NCI-H748 (cell line): ENCODE measurements around the gene LINC00305.

Experiments used
- DNase-seq: peaks from one replicate; lab custom pipeline; 2025; ENCODE audit not compliant: unreplicated experiment; lab: John Stamatoyannopoulos, UW

LINC00305 gene

DNA sequence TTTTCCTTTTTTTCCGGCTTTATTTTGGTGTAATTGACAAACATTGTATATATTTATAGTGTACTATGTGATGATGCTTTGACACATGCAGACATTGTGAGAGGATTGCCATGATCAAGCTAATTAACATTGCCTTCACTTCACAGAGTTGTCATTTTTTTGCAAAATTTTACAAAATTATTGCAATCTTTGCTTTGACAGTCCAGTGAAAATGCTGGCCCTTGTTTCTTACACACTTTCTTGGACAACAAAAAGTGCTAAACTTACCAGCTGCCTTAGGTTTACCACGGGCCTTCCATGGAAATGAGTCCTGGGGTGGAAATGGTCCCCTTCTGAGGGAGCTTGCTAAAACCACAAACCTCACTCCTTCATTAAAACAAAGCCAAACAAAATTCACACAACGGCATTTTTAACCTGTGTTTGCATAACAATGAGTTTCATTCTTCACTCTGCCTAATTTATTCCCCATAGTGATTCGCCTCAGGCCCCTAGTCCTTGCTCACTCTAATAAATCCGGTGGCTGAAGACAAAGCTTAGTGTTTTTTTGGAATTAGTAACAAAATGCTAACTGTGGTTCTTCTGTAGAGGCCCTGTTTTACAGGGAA, 32.2 kb downstream of the LINC00305 start:
- DNase-seq = no peak

DNA sequence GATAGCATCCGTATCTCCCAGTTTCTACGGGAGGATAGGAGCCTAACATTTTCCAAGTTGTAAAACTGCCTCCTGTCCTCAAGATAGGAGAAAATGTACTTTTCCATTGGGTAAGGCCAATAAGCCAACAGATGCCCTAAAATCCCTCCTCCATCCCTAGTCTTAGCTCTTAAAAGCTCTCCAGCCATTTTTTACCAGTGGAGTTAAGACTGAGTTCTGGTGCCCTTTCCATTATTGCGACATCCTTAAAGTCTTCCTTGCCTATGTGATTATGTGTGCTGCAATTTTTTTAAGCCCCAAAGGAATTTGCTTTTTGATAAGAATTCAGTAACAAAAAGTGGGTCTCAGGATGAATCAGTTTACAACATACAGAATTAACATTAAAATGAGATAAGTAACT, 33.0 kb downstream of the LINC00305 start:
- DNase-seq = no peak

DNA sequence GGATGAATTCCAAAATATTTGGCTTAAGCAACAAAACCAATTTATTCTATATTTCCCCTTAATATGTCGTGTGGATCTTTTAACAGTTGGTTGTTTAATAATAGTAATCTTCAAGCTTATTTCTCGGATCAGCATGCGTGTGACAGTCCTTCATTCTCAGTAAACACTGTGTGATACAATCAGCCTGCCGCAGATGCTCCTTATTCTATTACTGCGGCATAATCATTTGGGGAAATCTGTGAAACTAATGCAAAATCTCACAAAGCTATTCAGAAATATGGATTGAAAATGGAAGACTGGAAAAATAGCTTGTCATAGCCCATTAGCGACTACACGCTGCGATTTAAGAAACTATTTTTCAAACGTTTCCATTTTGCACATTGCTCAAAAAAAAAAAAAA, 36.9 kb downstream of the LINC00305 start:
- no peak for DNase-seq

DNA sequence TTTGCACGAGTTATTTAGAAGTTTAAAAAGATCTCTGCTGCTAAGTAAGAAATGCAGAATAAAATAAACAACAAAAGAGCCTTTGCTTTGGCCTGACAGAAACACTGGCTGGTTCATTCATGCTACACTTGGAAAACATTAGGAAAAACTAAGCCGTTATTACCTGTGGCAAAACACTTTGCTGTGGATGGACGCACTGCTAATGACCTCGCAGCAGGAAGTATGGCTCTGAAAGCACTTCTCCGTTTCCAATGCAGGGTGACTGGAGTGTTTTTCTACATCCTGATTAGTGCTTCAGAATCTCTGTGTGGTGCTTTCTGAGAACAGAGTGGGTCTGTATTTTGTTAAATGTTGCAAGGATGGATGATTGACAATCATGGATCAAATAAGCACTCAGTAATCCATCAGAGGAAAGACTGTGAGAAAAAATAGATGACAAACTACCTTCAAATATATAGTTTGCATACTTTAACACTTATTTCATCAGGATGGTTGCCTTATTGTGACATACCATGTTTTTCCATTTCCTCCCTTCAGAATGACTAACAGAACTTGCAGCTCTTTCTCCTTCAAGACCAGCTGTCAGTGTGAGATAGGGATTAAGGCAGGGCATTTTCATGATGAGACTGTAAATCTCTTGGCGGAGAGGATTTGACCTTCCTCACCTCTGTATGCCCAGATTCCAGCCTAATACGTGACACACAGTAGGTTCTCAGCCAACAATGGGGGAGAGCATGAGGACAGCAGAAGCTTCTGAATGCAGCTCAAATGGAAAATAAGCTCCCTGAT, 38.0 kb downstream of the LINC00305 start:
- peak; percentile 88 for DNase-seq

DNA sequence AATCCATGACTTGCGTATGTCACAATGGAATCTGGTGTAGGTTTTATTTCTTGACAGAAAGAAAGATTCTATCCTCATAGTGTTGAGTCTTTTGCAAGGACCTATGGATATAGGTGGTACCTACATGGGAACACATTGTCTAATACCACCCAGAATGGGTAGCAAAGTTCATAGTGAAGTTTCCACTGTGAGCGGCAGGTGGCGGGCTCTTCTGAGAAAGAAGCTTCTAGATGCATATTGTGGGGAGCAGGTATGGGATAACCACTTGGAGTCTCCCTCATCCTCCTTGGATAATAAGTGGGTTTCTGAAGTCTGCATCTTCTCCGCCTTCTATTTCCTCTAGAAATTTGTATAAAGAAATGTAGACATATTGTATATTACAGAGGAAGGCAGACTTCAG, 44.9 kb downstream of the LINC00305 start:
- no peak for DNase-seq

DNA sequence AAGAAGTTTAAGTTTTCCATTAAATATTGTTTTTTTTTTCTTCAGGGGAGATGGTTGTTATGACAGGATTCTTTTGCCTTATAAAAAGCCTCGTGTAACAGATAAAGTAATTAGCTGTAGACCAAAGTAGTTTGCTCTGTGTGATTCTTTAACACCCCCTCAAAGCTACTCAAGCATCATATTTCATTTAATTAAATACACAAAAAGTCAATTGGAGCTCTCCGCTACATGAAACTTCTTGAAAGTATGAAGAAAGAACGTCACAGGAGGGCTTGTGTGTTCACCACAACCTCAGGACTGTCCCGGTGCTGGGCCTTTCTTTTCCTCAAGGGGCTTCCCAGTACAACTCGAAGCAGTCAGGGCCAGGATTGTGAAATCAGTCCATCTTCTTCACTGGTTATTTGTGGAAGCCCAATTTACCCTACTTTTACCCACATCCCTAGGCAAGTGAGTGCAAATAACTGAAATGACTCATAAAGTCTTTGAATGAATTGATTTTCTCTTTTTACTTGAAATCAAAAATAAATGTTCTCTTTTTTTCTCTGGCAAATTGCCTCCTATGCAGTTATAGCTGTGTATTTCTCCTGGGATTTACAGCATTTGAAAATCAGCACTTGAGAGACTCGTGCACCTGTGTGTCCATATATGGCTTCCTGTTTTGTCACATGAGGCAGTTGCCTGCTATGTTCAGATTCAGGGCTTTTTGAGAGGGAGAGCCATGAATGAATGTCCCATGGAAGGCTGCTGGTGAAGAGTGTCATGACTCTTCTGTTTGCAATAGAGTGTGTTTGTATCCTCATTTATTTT, 48.6 kb downstream of the LINC00305 start:
- peak; percentile 62 for DNase-seq

DNA sequence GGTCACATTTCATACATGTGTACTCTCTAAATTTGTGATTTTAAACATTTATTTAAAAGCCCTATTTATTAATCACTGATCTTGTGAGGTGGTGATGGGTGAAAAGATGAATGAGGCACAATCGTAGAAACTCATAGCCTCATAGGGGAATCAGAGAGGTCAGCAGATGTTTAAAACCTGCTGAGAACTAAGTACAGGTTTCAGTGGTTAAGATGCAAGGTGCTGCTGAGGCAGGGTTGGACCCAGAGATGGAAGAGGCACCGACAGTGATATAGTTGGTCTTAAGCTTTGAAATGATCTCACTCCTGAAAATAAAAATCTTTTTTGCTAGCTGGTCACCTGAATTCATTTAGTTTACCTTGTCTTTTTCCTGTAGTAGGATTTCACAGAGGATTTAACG, 49.6 kb downstream of the LINC00305 start:
- no peak for DNase-seq

DNA sequence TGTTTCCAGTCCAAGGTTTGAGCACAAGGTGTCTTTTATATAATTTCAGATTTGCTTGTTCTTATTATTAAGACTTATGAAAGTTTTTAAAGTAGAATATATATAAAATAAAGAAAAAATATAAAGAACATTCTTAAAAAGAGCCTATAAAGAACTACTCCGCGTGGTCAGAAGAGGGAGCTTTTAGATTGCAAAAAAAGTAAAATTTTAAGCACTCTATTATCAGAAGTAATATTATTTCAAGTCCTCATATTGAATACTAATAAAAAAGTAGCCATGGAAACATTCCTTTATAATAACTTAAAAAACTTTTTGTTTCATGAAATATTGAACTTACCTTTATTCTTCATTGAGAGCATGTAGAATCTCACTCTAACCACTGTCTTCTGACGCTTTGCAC, 51.4 kb downstream of the LINC00305 start:
- DNase-seq = peak; percentile 23

DNA sequence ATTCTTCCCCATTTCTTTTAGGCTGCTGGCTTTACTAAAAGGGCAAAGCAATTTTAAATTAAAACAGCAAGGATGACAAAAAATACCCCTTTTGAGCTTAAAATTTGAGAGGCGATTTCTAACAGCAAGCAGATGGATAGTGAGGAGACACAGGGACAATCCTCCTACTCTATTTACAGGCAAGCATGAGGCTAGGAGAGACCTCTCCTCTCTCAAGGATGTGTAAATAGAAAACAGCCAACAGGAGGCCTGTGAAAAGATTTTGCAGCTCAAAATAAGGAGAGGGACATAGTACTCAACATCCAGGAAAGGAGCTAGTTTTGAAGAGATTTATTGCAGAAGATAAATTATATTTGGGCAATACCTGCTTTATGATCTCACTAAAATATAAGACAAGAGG, 53.8 kb downstream of the LINC00305 start:
- DNase-seq = no peak

DNA sequence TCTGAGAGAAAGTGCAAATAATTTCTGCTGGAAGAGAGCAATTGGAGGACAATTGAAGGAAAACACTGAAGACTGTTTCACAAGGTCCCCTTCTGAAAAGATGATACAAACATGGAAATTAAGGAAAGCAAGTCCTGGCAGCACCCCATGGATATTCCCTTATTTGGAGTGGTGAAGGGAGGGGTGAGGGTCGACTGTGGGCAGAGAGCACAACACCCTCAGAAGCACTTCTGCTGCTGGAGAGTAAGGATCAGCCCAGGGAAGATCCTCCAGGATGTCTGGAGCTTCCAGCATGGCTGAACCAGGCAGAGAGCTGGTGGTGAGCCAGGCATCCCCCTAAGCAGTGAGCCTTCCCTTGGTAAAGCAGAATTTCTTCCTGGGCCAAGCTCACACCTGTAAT, 54.7 kb downstream of the LINC00305 start:
- no peak for DNase-seq

DNA sequence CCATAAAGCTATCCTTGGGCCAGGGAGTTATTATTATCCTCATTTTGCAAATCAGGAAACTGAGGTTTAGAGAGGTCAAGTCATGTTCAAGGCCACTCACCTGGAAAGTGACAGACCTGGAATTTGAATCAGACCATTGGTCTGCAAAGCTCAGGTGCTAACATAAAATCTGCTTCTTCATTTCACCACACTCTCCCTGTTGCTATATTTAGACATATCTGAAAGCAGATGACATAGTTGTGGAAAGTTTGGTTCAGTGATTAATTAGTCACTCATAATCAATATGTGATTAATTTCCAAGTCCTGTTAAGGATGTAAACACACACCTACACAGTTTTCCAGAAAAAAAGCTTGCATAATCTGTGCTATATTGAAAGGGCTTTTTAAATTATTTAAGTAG, 57.4 kb downstream of the LINC00305 start:
- no peak for DNase-seq

DNA sequence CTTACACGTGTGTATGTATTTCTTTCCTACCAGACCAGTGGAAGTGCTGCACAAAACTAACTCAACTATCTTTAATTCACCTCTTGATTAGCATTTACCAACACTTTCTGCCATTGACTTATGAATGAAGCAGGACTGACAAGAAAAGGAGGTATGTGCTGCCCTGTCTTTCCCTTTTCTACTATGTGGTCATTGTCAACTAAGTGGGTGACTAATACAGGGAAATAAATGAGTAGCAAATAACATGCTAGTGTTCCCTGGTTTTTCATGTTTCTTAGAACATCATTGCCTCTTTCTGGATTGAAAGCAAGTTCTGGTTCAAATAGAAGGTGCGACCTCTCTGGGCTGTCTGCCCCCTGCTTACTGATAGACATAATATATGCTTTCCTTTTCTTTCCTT, 58.0 kb downstream of the LINC00305 start:
- DNase-seq = no peak

DNA sequence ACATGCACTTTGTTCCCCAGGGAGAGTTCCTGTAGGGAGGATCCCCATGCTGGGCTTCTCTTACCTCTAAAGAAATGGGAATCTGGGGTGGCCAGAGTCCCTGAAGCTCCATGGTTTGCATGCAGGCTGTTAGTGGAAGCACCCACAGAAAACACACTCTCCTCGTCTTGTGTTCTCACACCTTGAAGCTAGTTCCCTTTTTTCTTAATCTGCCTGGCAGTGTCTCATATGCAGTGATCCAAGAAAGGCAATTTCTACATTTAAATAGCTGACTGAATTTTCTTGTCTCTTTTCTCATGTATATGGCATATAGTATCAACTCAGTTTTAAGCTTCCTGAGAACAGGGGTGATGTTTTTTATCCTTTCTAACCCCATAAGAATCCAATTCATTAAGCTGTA, 65.0 kb downstream of the LINC00305 start:
- DNase-seq = no peak

DNA sequence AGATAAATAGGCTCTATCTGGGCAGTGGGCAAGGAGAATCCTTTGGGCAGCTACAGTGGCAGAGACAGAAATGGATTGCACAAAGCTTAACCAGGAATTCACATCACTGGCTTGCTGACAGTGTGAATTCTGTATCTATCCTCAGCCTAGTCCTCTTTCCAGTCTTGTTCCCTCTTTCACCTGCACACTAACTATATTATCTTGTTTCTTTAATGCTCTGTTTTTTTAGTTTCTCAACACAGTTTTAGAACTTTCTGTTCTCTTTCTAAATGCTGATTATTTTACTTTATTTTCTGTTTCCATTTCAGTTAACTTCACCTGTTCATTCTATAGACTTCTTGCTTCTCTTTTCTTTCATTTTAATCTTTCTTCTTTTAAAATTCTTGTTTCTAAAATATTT, 66.4 kb downstream of the LINC00305 start:
- no peak for DNase-seq

DNA sequence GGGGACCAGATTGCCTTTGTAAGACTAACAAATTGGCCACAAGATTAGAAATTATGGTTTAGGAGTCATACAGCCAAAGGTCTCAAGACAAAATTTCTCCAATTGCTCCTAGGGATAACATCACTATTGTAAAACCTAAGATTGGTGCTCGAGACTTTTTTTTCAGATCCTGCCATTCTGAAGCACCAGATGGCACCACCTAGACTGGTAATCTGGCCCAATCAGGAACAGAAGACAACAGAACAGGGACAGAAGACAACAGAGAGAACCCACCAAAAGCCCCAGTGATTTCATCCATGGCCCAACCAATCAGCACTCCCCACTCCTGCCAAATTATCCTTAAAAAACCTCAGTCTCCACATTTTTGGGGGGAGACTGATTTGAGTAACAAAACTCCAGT, 66.8 kb downstream of the LINC00305 start:
- DNase-seq = no peak

DNA sequence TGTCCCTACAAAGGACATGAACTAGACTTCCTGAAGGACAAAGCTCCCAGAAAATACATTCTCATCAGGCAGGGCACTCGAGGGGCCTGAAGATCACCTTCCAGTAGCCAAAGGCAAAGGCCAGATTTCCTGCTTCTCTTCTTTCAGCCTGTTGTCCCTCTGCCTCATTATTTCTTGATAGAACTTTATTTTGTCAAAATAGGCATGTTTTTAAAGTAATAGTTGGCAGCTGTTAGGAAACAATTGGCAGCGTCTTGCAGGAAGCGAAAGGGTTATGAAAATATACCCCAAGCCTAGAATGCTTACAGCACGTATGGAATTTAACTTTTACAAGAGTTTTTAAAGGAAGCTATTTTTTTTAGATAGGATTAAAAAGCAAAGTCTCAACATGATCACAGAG, 74.9 kb downstream of the LINC00305 start:
- no peak for DNase-seq

DNA sequence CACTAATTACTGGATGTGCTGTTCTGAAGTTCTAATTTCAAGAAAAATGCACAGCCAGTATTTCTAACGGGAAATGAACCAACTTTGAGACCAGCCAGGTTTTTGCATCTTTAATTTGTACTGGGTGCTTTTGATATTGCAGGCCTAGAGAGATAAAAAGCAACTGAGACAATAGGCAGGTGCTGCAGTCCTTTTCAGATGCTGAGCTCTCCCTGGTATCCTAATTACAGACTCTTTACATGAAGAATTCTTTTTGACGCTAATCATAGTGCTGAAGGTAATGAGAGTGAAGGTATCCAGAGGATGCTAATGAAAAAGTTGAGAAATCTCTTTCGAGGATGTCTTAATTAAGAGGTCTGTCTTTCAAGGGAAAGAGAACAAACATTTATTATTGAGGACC, 93.9 kb downstream of the LINC00305 start:
- DNase-seq = no peak

DNA sequence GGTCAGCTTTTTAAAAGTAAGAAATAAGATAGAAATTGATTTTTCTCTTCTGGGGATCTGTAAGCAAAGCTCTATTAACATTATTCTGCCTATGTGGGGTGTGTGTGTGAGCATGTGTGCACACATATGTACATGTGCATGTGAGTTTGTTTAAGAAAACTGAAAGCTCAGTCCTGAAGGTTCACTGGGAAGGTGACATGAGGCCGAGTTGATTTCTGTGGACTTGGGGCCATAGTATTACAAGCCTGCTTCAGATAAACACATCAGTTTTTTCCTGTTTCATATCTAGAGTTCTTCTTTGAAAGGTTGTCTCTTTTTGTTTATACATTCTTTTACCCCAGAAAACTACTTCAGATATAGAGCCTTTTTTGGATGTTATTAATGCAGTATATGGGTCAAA, 95.6 kb downstream of the LINC00305 start:
- no peak for DNase-seq

DNA sequence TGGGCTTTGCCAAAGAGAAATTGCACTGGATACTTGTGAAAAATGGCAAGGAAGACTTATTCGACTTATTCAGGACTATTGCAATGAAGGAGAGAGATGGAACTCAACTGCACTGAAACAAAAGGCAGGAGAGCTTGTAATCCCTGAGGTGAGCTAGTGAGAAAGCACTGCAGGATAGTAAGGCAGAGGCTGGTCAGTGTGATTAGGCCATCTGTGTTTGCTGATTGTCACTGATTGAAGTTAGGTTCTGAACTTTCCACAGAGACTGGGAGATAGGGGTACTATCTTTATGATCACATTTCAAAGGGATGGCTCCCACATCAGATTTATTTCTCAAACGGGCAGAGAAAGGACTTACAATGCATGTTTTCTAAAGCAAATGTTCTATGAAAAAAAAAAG, 96.1 kb downstream of the LINC00305 start:
- DNase-seq = no peak

DNA sequence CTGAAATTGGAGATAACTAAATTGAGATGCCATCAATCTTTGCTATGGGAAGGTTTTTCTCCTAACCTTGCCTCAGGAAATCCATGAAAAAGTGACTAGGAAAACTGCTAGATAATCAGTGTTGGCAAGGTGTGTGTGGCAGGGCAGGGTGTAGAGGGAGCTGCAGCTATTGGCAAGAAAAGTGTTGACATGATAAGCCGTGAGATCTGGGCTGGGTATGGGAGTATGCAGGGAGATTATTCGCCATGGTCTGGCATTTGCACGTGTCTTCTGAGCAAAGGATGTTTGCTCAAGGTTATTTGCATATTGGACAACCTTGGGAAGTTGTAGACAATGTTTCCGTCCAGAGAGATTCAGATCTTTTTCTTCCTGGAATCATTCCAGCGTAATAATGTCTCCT, 104.3 kb downstream of the LINC00305 start:
- no peak for DNase-seq

DNA sequence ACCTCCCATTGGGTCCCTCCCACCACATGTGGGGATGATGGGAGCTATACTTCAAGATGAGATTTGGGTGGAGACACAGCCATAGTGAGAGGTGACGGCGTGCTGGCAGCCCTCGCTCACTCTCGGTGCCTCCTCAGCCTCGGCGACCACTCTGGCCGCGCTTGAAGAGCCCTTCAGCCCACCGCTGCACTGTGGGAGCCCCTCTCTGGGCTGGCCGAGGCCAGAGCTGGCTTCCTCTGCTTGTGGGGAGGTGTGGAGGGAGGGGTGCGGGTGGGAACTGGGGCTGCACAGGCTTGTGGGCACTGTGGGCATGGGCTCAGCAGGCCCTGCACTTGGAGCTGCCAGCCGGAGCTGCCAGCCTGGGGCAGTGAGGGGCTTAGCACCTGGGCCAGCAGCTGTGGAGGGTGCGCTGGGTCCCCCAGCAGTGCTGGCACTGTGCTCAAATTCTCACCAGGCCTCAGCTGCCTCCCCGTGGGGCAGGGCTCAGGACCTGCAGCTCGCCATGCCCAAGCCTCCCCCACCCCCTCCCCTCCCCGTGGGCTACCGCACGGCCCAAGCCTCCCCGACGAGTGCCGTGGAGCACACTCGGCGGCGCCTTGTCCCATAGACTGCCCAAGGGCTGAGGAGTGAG, 106.0 kb downstream of the LINC00305 start:
- no peak for DNase-seq
